GM12878 (cell line): Measurements from ENCODE around the gene GARNL3.

ENCODE experiments used
- EGR1 ChIP-seq, 2 experiments: IDR thresholded peaks; 1 replicate in 1 of 2; 2 replicates in 1 of 2; pipeline ENCODE4 v1.6.1; 2011 to 2012; ENCODE audit warnings: low read depth in 2 of 2, low read length in 2 of 2, borderline replicate concordance in 1 of 2, mild to moderate bottlenecking in 1 of 2, moderate library complexity in 1 of 2
- FOS ChIP-seq: IDR thresholded peaks from 3 replicates; pipeline ENCODE4 v1.6.1; 2011; ENCODE audit warnings: borderline replicate concordance; ENCODE audit not compliant: insufficient read length; ENCODE audit errors: extremely low read depth
- GABPA ChIP-seq: IDR thresholded peaks from 2 replicates; pipeline ENCODE4 v1.6.1; 2014; ENCODE audit warnings: antibody characterized with exemption, low read depth, mild to moderate bottlenecking, inconsistent platforms
- NFIC ChIP-seq: IDR thresholded peaks from 2 replicates; pipeline ENCODE4 v1.6.1; 2012; ENCODE audit warnings: low read depth, mild to moderate bottlenecking, inconsistent platforms, low read length, moderate library complexity
- POLR2AphosphoS5 ChIP-seq: IDR thresholded peaks from 2 replicates; pipeline ENCODE4 v1.6.1; 2011; ENCODE audit warnings: mild to moderate bottlenecking, low read length, inconsistent platforms
- RCOR1 ChIP-seq: conservative IDR thresholded peaks from 2 replicates; pipeline ENCODE4 v1.6.1; 2012; ENCODE audit warnings: low read depth, low read length, improper control_type of control experiment
- SRF ChIP-seq, 2 experiments: IDR thresholded peaks; 2 replicates each; pipeline ENCODE4 v1.6.1; 2011; ENCODE audit warnings: low read depth in 2 of 2, low read length in 2 of 2, mild to moderate bottlenecking in 1 of 2, moderate library complexity in 1 of 2
- TCF12 ChIP-seq: IDR thresholded peaks from 2 replicates; pipeline ENCODE4 v1.6.1; 2011; ENCODE audit warnings: low read depth, mild to moderate bottlenecking, low read length
- ZNF274 ChIP-seq: IDR thresholded peaks from one replicate; pipeline ENCODE4 v1.8.0; 2011; ENCODE audit not compliant: insufficient read length, insufficient read depth
- ZSCAN29 ChIP-seq: fragments of 450-650 bp; IDR thresholded peaks from 2 replicates; pipeline ENCODE4 v1.6.1; 2017; ENCODE audit warnings: mild to moderate bottlenecking, moderate library complexity
- TF ChIP-seq, protein P1 (sequence below), 3 experiments: IDR thresholded peaks in 2 of 3; conservative IDR thresholded peaks in 1 of 3; 2 replicates each; pipeline ENCODE4 v1.5.1; 2011; ENCODE audit warnings: low read depth in 3 of 3, low read length in 3 of 3, mild to moderate bottlenecking in 3 of 3, control low read depth in 2 of 3, moderate library complexity in 2 of 3, inconsistent platforms in 1 of 3, mixed read lengths in 1 of 3; ENCODE audit not compliant: control insufficient read depth in 2 of 3, insufficient read depth in 1 of 3; ENCODE audit errors: extremely low read depth in 1 of 3
- TF ChIP-seq, protein P2 (sequence below): IDR thresholded peaks from 2 replicates; pipeline ENCODE4 v1.6.1; 2012; ENCODE audit warnings: mild to moderate bottlenecking, low read depth, low read length

DNA sequence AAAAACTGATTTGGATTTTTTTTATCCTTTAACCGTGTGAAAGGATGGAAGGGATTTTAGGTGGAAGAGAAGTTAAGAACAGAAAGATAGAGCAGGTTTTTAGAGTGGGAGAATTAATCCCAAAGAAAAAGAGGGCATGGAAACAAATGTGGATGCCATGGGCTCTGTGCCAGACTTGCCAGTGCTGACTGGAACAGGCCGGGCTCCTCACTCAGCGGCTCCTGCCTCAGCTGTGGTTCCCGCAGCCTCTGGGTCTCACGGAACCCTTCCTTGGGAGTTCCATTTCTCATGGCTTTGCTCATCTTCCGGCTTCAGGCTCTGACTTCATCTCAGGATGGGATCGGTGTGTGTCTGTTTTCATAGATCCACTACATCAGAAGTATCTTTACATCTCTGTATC, 102.0 kb downstream of the GARNL3 start:
- no peak for TF ChIP-seq FOS
- TF ChIP-seq TCF12: no peak
- TF ChIP-seq ZNF274: no peak
- TF ChIP-seq POLR2AphosphoS5: no peak
- TF ChIP-seq, protein P1, sequence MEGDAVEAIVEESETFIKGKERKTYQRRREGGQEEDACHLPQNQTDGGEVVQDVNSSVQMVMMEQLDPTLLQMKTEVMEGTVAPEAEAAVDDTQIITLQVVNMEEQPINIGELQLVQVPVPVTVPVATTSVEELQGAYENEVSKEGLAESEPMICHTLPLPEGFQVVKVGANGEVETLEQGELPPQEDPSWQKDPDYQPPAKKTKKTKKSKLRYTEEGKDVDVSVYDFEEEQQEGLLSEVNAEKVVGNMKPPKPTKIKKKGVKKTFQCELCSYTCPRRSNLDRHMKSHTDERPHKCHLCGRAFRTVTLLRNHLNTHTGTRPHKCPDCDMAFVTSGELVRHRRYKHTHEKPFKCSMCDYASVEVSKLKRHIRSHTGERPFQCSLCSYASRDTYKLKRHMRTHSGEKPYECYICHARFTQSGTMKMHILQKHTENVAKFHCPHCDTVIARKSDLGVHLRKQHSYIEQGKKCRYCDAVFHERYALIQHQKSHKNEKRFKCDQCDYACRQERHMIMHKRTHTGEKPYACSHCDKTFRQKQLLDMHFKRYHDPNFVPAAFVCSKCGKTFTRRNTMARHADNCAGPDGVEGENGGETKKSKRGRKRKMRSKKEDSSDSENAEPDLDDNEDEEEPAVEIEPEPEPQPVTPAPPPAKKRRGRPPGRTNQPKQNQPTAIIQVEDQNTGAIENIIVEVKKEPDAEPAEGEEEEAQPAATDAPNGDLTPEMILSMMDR (IDR thresholded peaks at IDR 0.05 in 2 of 3, conservative IDR thresholded peaks at IDR 0.05 in 1 of 3; ENCODE audit: control insufficient read depth in 2 of 3, extremely low read depth in 1 of 3, insufficient read depth in 1 of 3, low read depth in 3 of 3, low read length in 3 of 3): no peak
- TF ChIP-seq SRF (IDR thresholded peaks at IDR 0.05; ENCODE audit: low read depth in 2 of 2, low read length in 2 of 2): no peak
- TF ChIP-seq NFIC: no peak
- TF ChIP-seq EGR1 (IDR thresholded peaks at IDR 0.05; ENCODE audit: borderline replicate concordance in 1 of 2, low read depth in 2 of 2, low read length in 2 of 2): no peak
- TF ChIP-seq GABPA: no peak
- no peak for TF ChIP-seq RCOR1
- TF ChIP-seq, protein P2, sequence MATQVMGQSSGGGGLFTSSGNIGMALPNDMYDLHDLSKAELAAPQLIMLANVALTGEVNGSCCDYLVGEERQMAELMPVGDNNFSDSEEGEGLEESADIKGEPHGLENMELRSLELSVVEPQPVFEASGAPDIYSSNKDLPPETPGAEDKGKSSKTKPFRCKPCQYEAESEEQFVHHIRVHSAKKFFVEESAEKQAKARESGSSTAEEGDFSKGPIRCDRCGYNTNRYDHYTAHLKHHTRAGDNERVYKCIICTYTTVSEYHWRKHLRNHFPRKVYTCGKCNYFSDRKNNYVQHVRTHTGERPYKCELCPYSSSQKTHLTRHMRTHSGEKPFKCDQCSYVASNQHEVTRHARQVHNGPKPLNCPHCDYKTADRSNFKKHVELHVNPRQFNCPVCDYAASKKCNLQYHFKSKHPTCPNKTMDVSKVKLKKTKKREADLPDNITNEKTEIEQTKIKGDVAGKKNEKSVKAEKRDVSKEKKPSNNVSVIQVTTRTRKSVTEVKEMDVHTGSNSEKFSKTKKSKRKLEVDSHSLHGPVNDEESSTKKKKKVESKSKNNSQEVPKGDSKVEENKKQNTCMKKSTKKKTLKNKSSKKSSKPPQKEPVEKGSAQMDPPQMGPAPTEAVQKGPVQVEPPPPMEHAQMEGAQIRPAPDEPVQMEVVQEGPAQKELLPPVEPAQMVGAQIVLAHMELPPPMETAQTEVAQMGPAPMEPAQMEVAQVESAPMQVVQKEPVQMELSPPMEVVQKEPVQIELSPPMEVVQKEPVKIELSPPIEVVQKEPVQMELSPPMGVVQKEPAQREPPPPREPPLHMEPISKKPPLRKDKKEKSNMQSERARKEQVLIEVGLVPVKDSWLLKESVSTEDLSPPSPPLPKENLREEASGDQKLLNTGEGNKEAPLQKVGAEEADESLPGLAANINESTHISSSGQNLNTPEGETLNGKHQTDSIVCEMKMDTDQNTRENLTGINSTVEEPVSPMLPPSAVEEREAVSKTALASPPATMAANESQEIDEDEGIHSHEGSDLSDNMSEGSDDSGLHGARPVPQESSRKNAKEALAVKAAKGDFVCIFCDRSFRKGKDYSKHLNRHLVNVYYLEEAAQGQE: no peak
- no peak for TF ChIP-seq ZSCAN29
